Hepatocyte (in vitro differentiated cells): ENCODE data around the gene SRRM2. TPM values are rescaled to one million over a fixed set of nuclear protein-coding genes. Genes with fewer than 3 reads are reported as not detected.

Source experiments
- DNase-seq: peaks from one replicate; pipeline ENCODE4 v3.0.0-alpha.2; 2016; ENCODE audit warnings: low spot score
- H2AFZ ChIP-seq: fragments of 200-600 bp; sonication (generic); 2 replicates; pipeline ENCODE4 v1.6.0; 2016; ENCODE audit warnings: antibody characterized with exemption, mild to moderate bottlenecking
- H3K27ac ChIP-seq: fragments of 200-600 bp; sonication (generic); 2 replicates; pipeline ENCODE4 v1.5.1; 2016; ENCODE audit warnings: mild to moderate bottlenecking
- H3K27me3 ChIP-seq: fragments of 200-600 bp; sonication (generic); 2 replicates; pipeline ENCODE4 v1.6.1; 2016
- H3K36me3 ChIP-seq: fragments of 200-600 bp; sonication (generic); replicated peaks from 2 replicates; pipeline ENCODE4 v1.5.1; 2016; ENCODE audit warnings: low read depth; ENCODE audit not compliant: insufficient read depth
- H3K4me1 ChIP-seq: fragments of 200-600 bp; sonication (generic); 2 replicates; pipeline ENCODE4 v1.5.1; 2016; ENCODE audit warnings: mild to moderate bottlenecking, moderate library complexity; ENCODE audit not compliant: insufficient read depth
- H3K4me2 ChIP-seq: fragments of 200-600 bp; sonication (generic); 2 replicates; pipeline ENCODE4 v1.6.0; 2016
- H3K4me3 ChIP-seq: fragments of 200-600 bp; sonication (generic); 2 replicates; pipeline ENCODE4 v1.5.1; 2016; ENCODE audit warnings: mild to moderate bottlenecking
- H3K79me2 ChIP-seq: fragments of 200-600 bp; sonication (generic); 2 replicates; pipeline ENCODE4 v1.6.0; 2017; ENCODE audit warnings: mild to moderate bottlenecking
- H3K9me2 ChIP-seq: fragments of 200-600 bp; sonication (generic); replicated peaks from 2 replicates; pipeline ENCODE4 v1.6.0; 2017; ENCODE audit warnings: mild to moderate bottlenecking; ENCODE audit not compliant: insufficient read depth
- H3K9me3 ChIP-seq: fragments of 200-600 bp; sonication (generic); 2 replicates; pipeline ENCODE4 v1.5.1; 2016; ENCODE audit warnings: low read depth, mild to moderate bottlenecking
- H4K20me1 ChIP-seq: fragments of 200-600 bp; sonication (generic); 2 replicates; pipeline ENCODE4 v1.6.0; 2016; ENCODE audit warnings: mild to moderate bottlenecking; ENCODE audit not compliant: insufficient read depth, poor library complexity, severe bottlenecking
- CTCF ChIP-seq: fragments of 200-600 bp; sonication (generic); IDR thresholded peaks from 2 replicates; pipeline ENCODE4 v1.5.1; 2016; ENCODE audit warnings: antibody characterized with exemption, mild to moderate bottlenecking; ENCODE audit not compliant: poor library complexity
- EZH2 ChIP-seq: fragments of 200-600 bp; sonication (generic); IDR thresholded peaks from 2 replicates; pipeline ENCODE4 v1.6.1; 2016; ENCODE audit warnings: antibody characterized with exemption, mild to moderate bottlenecking, borderline replicate concordance
- EZH2phosphoT487 ChIP-seq: fragments of 200-600 bp; sonication (generic); IDR thresholded peaks from one replicate; pipeline ENCODE4 v1.6.1; 2018; ENCODE audit warnings: antibody characterized with exemption, mild to moderate bottlenecking, low read depth, moderate library complexity; ENCODE audit not compliant: unreplicated experiment, severe bottlenecking
- WGBS: methylation state at CpG from one replicate; pipeline ENCODE4 v1.1.6; 2016; ENCODE audit warnings: low lambda C conversion rate; ENCODE audit errors: missing lambda C conversion rate; 5-methylcytosine and 5-hydroxymethylcytosine counted together
- polyA plus RNA-seq: library from polyadenylated mRNA; unstranded; fragments of >200 nt; fragmentation: Nextera tagmentation; extraction: Ambion mirVana; gene quantifications from 2 replicates; pipeline ENCODE4 v1.2.1, GENCODE V29; 2016
- total RNA-seq: library from RNA; depleted of rRNA; stranded (reverse); fragments of >200 nt; gene quantifications from 2 replicates; pipeline ENCODE4 v1.2.3, GENCODE V29; 2014

SRRM2 gene
- total and polyA plus RNA-seq, 2 experiments from 2014 or later: 142 to 403 TPM

- Histone ChIP-seq H4K20me1 (peaks cover 63% of the 10 kb centered on the region), H3K4me3 (no peak overlapping the region), H3K27me3 (no peaks in the 10 kb centered on the region), H3K9me2 (no peaks in the 10 kb centered on the region), H2AFZ (no peak overlapping the region), H3K4me2 (no peak overlapping the region), H3K79me2 (peaks cover 74% of the 10 kb centered on the region), H3K27ac (no peak overlapping the region), H3K9me3 (no peaks in the 10 kb centered on the region), H3K36me3 (peaks cover 15% of the 10 kb centered on the region), H3K4me1 (no peaks in the 10 kb centered on the region)
- no peak for TF ChIP-seq EZH2
- TF ChIP-seq CTCF: no peak
- TF ChIP-seq EZH2phosphoT487: no peak
- 97% methylated on average over 44 of the region's 44 CpGs for WGBS
- no peak for DNase-seq
Measured at GRCh38 chr16:2766430-2767139, 14.1 kb downstream of the SRRM2 start.

- WGBS: 98% methylated on average over 19 of the region's 19 CpGs
- Histone ChIP-seq H3K36me3 (peaks cover 15% of the 10 kb centered on the region), H3K9me3 (no peaks in the 10 kb centered on the region), H3K9me2 (no peaks in the 10 kb centered on the region), H4K20me1 (peaks cover 65% of the 10 kb centered on the region), H2AFZ (no peak overlapping the region), H3K4me2 (no peak overlapping the region), H3K27me3 (no peaks in the 10 kb centered on the region), H3K4me1 (no peaks in the 10 kb centered on the region), H3K27ac (no peak overlapping the region), H3K4me3 (no peak overlapping the region), H3K79me2 (peaks cover 68% of the 10 kb centered on the region)
- TF ChIP-seq CTCF (no peak), EZH2 (no peak), EZH2phosphoT487 (no peak)
- DNase-seq: no peak
Measured at GRCh38 chr16:2767140-2767731, 14.8 kb downstream of the SRRM2 start.

- H3K79me2 ChIP-seq: peaks cover 61% of the 10 kb centered on the region
- no peaks in the 10 kb centered on the region for H3K9me3 ChIP-seq
- H3K27ac ChIP-seq: no peak overlapping the region
- no peak overlapping the region for H3K4me2 ChIP-seq
- H3K27me3 ChIP-seq: no peaks in the 10 kb centered on the region
- no peak overlapping the region for H3K4me3 ChIP-seq
- H3K9me2 ChIP-seq: no peaks in the 10 kb centered on the region
- 88% methylated on average over 14 of the region's 14 CpGs for WGBS
- H4K20me1 ChIP-seq: peaks cover 66% of the 10 kb centered on the region
- no peaks in the 10 kb centered on the region for H3K4me1 ChIP-seq
- TF ChIP-seq EZH2 (no peak), EZH2phosphoT487 (no peak), CTCF (no peak)
- H2AFZ ChIP-seq: no peak overlapping the region
- DNase-seq: no peak
- H3K36me3 ChIP-seq: peaks cover 12% of the 10 kb centered on the region
Measured at GRCh38 chr16:2767891-2768290, 15.5 kb downstream of the SRRM2 start.
